Erythroblast (primary cell): Measurements from ENCODE around the gene KDM4F.

Experiments
- DNase-seq, 2 experiments: peaks; one replicate each; lab custom pipeline; 2025; lab: John Stamatoyannopoulos, UW
- GATA1 ChIP-seq: IDR thresholded peaks from 2 replicates; pipeline ENCODE4 v1.6.1; 2011; ENCODE audit warnings: low read depth, mild to moderate bottlenecking, control low read depth, low read length, moderate library complexity
- POLR2A ChIP-seq: IDR thresholded peaks from 2 replicates; pipeline ENCODE4 v1.6.1; 2011; ENCODE audit warnings: mild to moderate bottlenecking, low read length

The KDM4F gene

GRCh38 chr11:95044010-95044409 is 5.2 kb upstream of the KDM4F start:
- no peak for DNase-seq
- TF ChIP-seq POLR2A (no peak), GATA1 (no peak)

GRCh38 chr11:95045812-95046211 is 3.4 kb upstream of the KDM4F start:
- no peak for DNase-seq
- TF ChIP-seq GATA1 (no peak), POLR2A (no peak)

- no peak for DNase-seq
- TF ChIP-seq POLR2A (no peak), GATA1 (no peak)
These were observed 1.5 kb downstream of the KDM4F start for GRCh38 chr11:95050595-95051202.

- no peak for DNase-seq
- TF ChIP-seq GATA1 (no peak), POLR2A (no peak)
These were observed 5.1 kb downstream of the KDM4F start for GRCh38 chr11:95054356-95054755.

- no peak for TF ChIP-seq GATA1
- no peak for TF ChIP-seq POLR2A
- no peak for DNase-seq
These were observed 6.2 kb downstream of the KDM4F start for GRCh38 chr11:95055283-95055897.

- TF ChIP-seq GATA1 (no peak), POLR2A (no peak)
- no peak for DNase-seq
These were observed 8.7 kb downstream of the KDM4F start for GRCh38 chr11:95057959-95058358.

- DNase-seq, result no peak
- TF ChIP-seq POLR2A, result no peak
- TF ChIP-seq GATA1, result no peak
These were observed 9.4 kb downstream of the KDM4F start for GRCh38 chr11:95058621-95059020.

- DNase-seq, result no peak
- TF ChIP-seq POLR2A, result no peak
- TF ChIP-seq GATA1, result no peak
These were observed 9.8 kb downstream of the KDM4F start for GRCh38 chr11:95059046-95059445.

GRCh38 chr11:95065336-95065735 is 16.1 kb downstream of the KDM4F start:
- no peak for DNase-seq
- no peak for TF ChIP-seq GATA1
- TF ChIP-seq POLR2A, result no peak

- TF ChIP-seq POLR2A (no peak), GATA1 (no peak)
- no peak for DNase-seq
These were observed 17.5 kb downstream of the KDM4F start, which contains the start of gene SRSF8 for GRCh38 chr11:95066716-95067038. Gene SRSF8 (plus strand): TSS chr11:95066919. CDS start chr11:95067227, 308 bp downstream.

GRCh38 chr11:95067039-95067840 is 18.0 kb downstream of the KDM4F start:
- DNase-seq, result peak; percentile 82 to 92
- no peak for TF ChIP-seq GATA1
- TF ChIP-seq POLR2A, result peak; percentile 90

- DNase-seq, result no peak
- TF ChIP-seq POLR2A, result no peak
- no peak for TF ChIP-seq GATA1
These were observed 18.6 kb downstream of the KDM4F start for GRCh38 chr11:95067841-95068219.

GRCh38 chr11:95068549-95068948 is 19.3 kb downstream of the KDM4F start:
- peak; percentile 93 to 96 for DNase-seq
- TF ChIP-seq GATA1, result no peak
- TF ChIP-seq POLR2A, result peak; percentile 94

GRCh38 chr11:95070471-95070870 is 21.2 kb downstream of the KDM4F start:
- TF ChIP-seq GATA1, result no peak
- no peak for DNase-seq
